KOPT-K1 (cell line): ENCODE data around the gene POLD4.

Experiments
- H3K27ac ChIP-seq: fragments of 200-600 bp; sonication (generic); 2 replicates; pipeline ENCODE4 v1.5.1; 2016; ENCODE audit warnings: antibody characterized with exemption, mild to moderate bottlenecking, low read depth, low read length; ENCODE audit not compliant: poor library complexity, severe bottlenecking
- H3K36me3 ChIP-seq: fragments of 200-600 bp; sonication (generic); 2 replicates; pipeline ENCODE4 v1.5.1; 2017; ENCODE audit warnings: antibody characterized with exemption, mild to moderate bottlenecking, low read length, moderate library complexity; ENCODE audit not compliant: insufficient read depth
- H3K9me3 ChIP-seq: fragments of 200-600 bp; sonication (generic); 2 replicates; pipeline ENCODE4 v1.5.1; 2017; ENCODE audit warnings: antibody characterized with exemption, low read length, mild to moderate bottlenecking; ENCODE audit not compliant: insufficient read depth, poor library complexity, severe bottlenecking

The POLD4 gene

GRCh38 chr11:67393990-67394389 is 40.6 kb upstream of the POLD4 start:
- H3K27ac ChIP-seq, result no peak overlapping the region
- H3K36me3 ChIP-seq, result peaks cover 57% of the 10 kb centered on the region
- H3K9me3 ChIP-seq, result no peaks in the 10 kb centered on the region

DNA sequence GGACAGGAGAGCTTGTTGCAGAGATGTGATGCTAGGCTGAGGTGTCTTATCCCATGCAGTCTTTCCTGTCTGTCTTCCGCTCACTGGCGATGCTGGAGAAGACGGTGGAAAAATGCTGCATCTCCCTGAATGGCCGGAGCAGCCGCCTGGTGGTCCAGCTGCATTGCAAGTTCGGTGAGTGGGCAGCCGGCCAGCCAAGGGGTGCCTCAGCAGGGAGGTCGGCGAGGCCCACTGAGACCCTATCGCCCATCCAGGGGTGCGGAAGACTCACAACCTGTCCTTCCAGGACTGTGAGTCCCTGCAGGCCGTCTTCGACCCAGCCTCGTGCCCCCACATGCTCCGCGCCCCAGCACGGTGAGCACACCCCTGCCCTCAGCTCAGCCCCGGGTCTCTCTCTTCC is 40.1 kb upstream of the POLD4 start:
- Histone ChIP-seq H3K9me3 (no peaks in the 10 kb centered on the region), H3K27ac (no peak overlapping the region), H3K36me3 (peaks cover 52% of the 10 kb centered on the region)

- Histone ChIP-seq H3K27ac (peak overlapping the region; percentile 88), H3K9me3 (no peaks in the 10 kb centered on the region), H3K36me3 (peaks cover 40% of the 10 kb centered on the region)
Observed at GRCh38 chr11:67392183-67392715, 38.9 kb upstream of the POLD4 start.

DNA sequence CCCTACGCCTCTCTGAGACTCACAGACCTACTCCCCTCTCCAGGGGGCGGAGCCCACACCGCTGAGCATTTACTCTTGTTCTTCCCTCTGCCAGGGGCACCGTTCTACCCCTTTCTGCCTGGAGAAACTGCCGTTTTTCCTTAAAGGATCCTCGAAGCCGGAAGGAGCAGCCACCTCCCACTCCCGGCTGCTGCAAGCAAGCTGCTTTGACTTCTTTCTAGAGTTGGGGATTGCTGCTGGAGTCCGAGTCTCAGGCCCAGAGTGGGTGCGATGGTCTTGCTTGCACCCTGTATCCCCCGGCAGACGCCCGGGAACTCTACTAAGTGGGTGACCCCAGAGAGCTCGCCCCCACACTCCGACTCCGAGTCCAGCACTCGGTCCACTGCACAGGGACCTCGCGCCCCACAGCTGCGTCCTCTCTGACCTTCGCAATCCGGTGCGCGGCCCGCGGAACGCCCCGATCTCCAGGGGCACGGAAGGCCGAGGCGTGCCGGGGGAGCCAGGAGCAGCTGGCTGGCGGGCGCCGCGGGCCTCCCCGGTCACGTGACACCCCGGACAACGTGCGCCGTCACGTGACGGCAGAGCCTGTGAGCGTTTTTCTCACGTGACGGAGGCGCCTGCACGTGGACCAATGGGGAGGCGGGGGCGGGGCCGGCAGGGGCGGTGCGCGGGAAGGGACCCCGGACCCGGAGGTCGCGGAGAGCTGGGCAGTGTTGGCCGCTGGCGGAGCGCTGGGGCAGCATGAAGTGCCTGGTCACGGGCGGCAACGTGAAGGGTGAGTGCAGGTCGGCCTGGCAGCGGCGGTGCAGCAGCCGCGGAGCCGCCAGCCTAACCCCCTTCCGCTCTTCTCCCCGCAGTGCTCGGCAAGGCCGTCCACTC is 38.2 kb upstream of the POLD4 start, which contains the start of gene RAD9A:
RAD9A (plus strand) TSS at position 683 of the 879 bp plus-strand sequence; CDS start at position 742, 59 bp downstream.
- H3K27ac ChIP-seq, result peak within 1 kb of the TSS; percentile 88
- H3K36me3 ChIP-seq, result peaks cover 33% of the 10 kb centered on the region
- H3K9me3 ChIP-seq, result no peaks in the 10 kb centered on the region

- peak overlapping the region; percentile 88 for H3K27ac ChIP-seq
- H3K36me3 ChIP-seq, result peaks cover 27% of the 10 kb centered on the region
- H3K9me3 ChIP-seq, result no peaks in the 10 kb centered on the region
Observed at GRCh38 chr11:67390947-67391303, 37.6 kb upstream of the POLD4 start.

DNA sequence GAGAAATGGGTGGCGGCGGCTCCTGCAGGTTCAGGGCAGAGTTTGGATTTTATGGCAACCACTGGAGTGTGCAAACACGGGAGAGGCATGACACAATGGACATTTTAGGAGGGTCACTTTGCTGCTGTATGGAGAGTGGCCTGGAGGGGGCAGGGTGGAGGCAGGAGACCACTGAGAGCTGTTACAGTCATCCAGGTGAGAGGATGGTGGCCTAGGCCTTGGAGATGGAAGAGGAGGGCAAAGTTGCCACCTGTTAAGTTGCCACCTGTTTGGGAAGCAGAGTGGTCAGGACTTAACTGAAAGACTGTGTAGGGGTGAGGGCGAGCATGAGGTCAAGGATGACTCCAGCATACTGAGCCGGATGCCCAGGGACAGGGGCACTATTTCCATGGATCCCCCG is 36.1 kb upstream of the POLD4 start:
- Histone ChIP-seq H3K9me3 (no peaks in the 10 kb centered on the region), H3K36me3 (peaks cover 14% of the 10 kb centered on the region), H3K27ac (no peak overlapping the region)

GRCh38 chr11:67387518-67387917 is 34.2 kb upstream of the POLD4 start:
- no peaks in the 10 kb centered on the region for H3K36me3 ChIP-seq
- no peak overlapping the region for H3K27ac ChIP-seq
- H3K9me3 ChIP-seq, result no peaks in the 10 kb centered on the region

- Histone ChIP-seq H3K27ac (no peak overlapping the region), H3K36me3 (no peaks in the 10 kb centered on the region), H3K9me3 (no peaks in the 10 kb centered on the region)
Observed at GRCh38 chr11:67387069-67387468, 33.7 kb upstream of the POLD4 start.

DNA sequence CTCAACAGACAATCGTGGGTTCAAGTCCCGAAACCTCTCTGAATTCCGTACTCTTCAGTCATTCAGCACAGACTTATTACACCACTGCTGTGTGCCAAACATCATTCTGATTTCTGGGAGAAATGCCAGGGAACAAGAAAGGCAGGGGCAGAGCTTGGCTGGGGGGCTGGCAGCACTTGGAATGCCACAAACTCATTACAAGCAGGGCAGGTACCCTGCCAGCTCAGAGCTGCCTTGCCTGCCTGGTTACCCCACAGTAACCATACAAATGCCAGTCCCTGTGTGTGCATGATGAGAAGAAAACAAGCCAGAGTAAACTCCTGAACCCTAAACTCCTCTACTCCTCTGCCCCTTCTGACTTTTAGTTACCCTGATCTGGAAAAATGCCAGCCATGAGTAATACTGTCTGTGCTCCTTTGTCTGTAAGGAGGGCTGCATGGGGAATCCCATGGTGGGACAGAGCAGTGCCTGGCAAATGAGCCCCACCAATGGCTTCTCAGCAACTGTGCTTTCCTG is 31.6 kb upstream of the POLD4 start:
- Histone ChIP-seq H3K9me3 (no peaks in the 10 kb centered on the region), H3K27ac (no peak overlapping the region), H3K36me3 (no peaks in the 10 kb centered on the region)

- H3K27ac ChIP-seq, result no peak overlapping the region
- H3K36me3 ChIP-seq, result no peaks in the 10 kb centered on the region
- no peaks in the 10 kb centered on the region for H3K9me3 ChIP-seq
Observed at GRCh38 chr11:67382276-67383136, 29.2 kb upstream of the POLD4 start.

DNA sequence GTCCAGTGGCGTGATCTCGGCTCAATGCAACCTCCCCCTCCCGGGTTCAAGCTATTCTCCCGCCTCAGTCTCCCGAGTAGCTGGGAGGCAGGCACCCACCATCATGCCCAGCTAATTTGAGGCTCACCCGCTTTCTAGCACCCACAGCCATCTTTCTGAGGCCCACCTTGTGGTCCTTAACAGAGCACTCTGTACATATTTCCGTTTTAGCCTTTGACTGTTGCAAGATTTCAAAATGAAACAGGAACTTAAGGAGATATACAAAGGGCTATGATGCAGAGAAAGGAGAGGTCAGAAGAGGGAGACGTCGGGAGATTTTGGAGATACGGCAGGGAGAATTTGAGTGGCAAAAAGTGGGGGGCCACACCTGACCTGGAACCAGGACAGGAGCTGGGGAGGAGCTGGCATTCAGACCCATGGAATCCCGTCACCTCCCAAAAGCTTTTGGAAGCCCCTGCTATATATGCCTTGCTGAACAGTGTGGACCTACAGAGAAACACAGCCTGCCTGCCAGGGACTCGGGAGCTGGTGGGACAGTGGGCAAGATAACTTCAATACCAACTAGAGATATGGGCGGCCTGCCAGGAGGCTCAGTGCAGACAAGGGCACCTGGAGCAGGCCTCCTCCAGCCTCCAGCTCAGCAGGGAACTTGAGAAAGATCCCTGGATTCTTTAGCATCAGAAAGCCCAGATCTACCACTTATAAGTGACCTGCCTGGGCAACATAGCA is 28.1 kb upstream of the POLD4 start:
- Histone ChIP-seq H3K27ac (no peak overlapping the region), H3K9me3 (no peaks in the 10 kb centered on the region), H3K36me3 (no peaks in the 10 kb centered on the region)

DNA sequence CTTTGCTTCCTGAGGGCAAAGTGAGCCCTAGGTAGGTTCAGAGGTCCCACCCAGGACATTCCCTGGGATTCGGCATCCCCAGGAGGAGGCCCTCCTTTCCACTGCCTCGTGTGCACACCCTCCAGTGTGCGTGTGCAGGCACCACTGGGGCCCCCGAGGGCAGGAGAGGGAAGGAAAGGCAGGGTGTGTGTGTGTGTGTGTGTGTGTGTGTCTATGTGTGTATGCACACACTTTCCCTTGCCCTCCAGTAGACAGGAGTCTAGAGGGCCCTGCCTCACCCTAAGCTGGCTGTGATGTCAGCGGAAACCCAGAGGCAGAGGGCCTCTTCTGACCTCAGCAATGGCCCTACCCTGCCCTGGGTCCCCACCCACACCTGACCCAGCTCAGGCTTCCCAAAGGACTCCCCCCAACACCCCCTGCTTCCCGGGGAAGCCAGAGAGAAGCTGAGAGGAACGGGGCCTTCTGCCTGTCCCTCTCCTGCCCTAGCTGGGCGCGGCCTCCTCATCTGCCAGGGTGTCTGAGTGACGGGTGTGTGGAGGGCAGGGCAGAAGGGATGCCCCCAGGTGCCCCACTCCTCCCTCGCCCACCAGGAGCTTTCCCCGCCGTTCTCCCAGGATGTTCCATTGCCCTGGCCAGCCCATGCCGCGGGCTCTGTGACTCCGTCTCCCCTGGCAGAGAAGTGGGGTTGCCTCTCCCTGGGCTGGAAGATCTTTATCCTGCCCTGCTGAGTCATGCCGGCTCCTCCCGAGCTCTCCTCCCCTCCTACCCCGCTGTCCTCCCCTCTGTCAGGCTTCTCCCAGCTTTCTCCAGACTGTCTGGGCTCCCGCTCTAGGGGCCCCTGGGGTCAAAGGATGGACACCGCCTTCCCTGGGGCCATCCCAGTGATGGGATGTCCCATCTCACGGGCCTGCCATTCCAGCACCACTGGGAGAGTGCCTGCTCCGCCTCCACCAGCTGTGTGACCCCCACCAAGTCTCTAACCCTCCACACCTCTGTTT is 26.0 kb upstream of the POLD4 start:
- no peaks in the 10 kb centered on the region for H3K36me3 ChIP-seq
- no peaks in the 10 kb centered on the region for H3K9me3 ChIP-seq
- no peak overlapping the region for H3K27ac ChIP-seq

DNA sequence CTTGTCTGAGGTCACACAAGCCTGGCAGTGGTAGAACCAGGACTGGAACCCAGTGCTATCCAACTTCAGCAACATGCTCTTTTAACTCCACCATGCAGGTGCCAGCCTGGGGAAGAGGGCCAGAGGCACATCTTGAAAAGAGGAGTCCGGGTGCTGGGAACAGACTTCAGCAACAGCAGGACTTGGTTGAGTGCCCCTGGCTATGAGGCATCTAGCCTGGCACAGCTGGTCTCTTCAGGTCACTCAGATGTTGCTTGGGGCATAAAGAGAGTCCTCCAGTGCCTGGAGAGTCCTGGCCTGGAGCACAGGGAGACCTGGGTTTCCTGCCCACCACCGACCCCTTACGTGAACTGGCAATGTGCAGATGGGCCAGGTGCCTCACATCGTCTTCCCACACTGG is 25.2 kb upstream of the POLD4 start:
- no peaks in the 10 kb centered on the region for H3K9me3 ChIP-seq
- H3K27ac ChIP-seq, result no peak overlapping the region
- H3K36me3 ChIP-seq, result no peaks in the 10 kb centered on the region
